GM12801 (cell line): ENCODE results near the gene MRPL22.

Experiments
- CTCF ChIP-seq: IDR thresholded peaks from one replicate; pipeline ENCODE4 v1.5.1; 2011; ENCODE audit warnings: control low read depth; ENCODE audit not compliant: insufficient read length; ENCODE audit errors: extremely low read depth

The MRPL22 gene

GRCh38 chr5:154967421-154968024 is 26.6 kb downstream of the MRPL22 start:
- TF ChIP-seq CTCF = no peak

GRCh38 chr5:154968953-154969352 is 28.1 kb downstream of the MRPL22 start:
- TF ChIP-seq CTCF = no peak

- no peak for TF ChIP-seq CTCF
Measured at GRCh38 chr5:154970759-154971158, 29.9 kb downstream of the MRPL22 start.

GRCh38 chr5:154971501-154971900 is 30.6 kb downstream of the MRPL22 start:
- TF ChIP-seq CTCF = no peak

- no peak for TF ChIP-seq CTCF
Measured at GRCh38 chr5:154972476-154973080, 31.7 kb downstream of the MRPL22 start.

GRCh38 chr5:154977409-154977808 is 36.5 kb downstream of the MRPL22 start:
- no peak for TF ChIP-seq CTCF

- TF ChIP-seq CTCF = no peak
Measured at GRCh38 chr5:154984946-154985516, 44.2 kb downstream of the MRPL22 start.
